Lower lobe of right lung (tissue), 2 donors: ENCODE results near the gene SORBS2. TPM values are rescaled to one million over a fixed set of nuclear protein-coding genes. Genes with fewer than 3 reads are reported as not detected.

Experiments
- ATAC-seq, 2 donors: fragments of 200-7000 bp; cut with Tn5 transposase; one replicate each; pipeline ENCODE4 v1.9.1; 2020 to 2022; ENCODE audit warnings: mild to moderate bottlenecking in 2 of 2, moderate library complexity in 2 of 2
- DNase-seq: peaks from one replicate; pipeline ENCODE4 v3.0.0-alpha.2; 2020
- H3K27ac ChIP-seq: fragments of 200-600 bp; one replicate; pipeline ENCODE4 v1.8.0; 2022
- H3K27me3 ChIP-seq: fragments of 200-600 bp; one replicate; pipeline ENCODE4 v1.8.0; 2022; ENCODE audit warnings: low read depth
- H3K36me3 ChIP-seq: fragments of 200-600 bp; one replicate; pipeline ENCODE4 v1.8.0; 2022; ENCODE audit warnings: mild to moderate bottlenecking
- H3K4me1 ChIP-seq: fragments of 200-600 bp; one replicate; pipeline ENCODE4 v1.8.0; 2022
- H3K4me3 ChIP-seq: fragments of 200-600 bp; one replicate; pipeline ENCODE4 v1.8.0; 2022; ENCODE audit warnings: mild to moderate bottlenecking
- H3K9me3 ChIP-seq: fragments of 200-600 bp; one replicate; pipeline ENCODE4 v1.8.0; 2022
- intact Hi-C: fragments of 100-400 bp; cut with DNase I; formaldehyde crosslinking; loops from one replicate; pipeline ENCODE4 v1.11.0; 2022
- total RNA-seq: library from RNA; stranded (reverse); fragmentation: NEBNext Ultra II Directional; extraction: Animal tissue kit (Norgen Biotek cat#: 25700); gene quantifications from one replicate; pipeline ENCODE4 v1.2.1, GENCODE V29; 2021
- TF ChIP-seq, protein P1 (sequence below): fragments of 200-600 bp; IDR thresholded peaks from one replicate; pipeline ENCODE4 v1.8.0; 2022; ENCODE audit warnings: antibody characterized with exemption, mild to moderate bottlenecking
- donor health status: DM: no; HTN: yes; CAD: no; lungs with severe emphysema.

Gene SORBS2
- total RNA-seq, 1 donor from 2014 or later, result 49.3 TPM

- TF ChIP-seq, protein P1, sequence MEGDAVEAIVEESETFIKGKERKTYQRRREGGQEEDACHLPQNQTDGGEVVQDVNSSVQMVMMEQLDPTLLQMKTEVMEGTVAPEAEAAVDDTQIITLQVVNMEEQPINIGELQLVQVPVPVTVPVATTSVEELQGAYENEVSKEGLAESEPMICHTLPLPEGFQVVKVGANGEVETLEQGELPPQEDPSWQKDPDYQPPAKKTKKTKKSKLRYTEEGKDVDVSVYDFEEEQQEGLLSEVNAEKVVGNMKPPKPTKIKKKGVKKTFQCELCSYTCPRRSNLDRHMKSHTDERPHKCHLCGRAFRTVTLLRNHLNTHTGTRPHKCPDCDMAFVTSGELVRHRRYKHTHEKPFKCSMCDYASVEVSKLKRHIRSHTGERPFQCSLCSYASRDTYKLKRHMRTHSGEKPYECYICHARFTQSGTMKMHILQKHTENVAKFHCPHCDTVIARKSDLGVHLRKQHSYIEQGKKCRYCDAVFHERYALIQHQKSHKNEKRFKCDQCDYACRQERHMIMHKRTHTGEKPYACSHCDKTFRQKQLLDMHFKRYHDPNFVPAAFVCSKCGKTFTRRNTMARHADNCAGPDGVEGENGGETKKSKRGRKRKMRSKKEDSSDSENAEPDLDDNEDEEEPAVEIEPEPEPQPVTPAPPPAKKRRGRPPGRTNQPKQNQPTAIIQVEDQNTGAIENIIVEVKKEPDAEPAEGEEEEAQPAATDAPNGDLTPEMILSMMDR, result no peak
- Histone ChIP-seq H3K9me3 (no peaks in the 10 kb centered on the region), H3K36me3 (peaks cover 24% of the 10 kb centered on the region), H3K27me3 (no peaks in the 10 kb centered on the region), H3K4me1 (peaks cover 9% of the 10 kb centered on the region), H3K27ac (no peak overlapping the region), H3K4me3 (no peak overlapping the region)
- no peak for DNase-seq
- intact Hi-C loops, result no loop called here
- ATAC-seq, result no peak
These were observed 160.1 kb downstream of the SORBS2 start for GRCh38 chr4:185651851-185652250.

- no peaks in the 10 kb centered on the region for H3K27me3 ChIP-seq
- TF ChIP-seq, protein P1, result no peak
- ATAC-seq (peak in 1 of 2 donors; percentile 31), DNase-seq (no peak)
- no peak overlapping the region for H3K27ac ChIP-seq
- peaks cover 24% of the 10 kb centered on the region for H3K36me3 ChIP-seq
- H3K9me3 ChIP-seq, result no peaks in the 10 kb centered on the region
- intact Hi-C loops, result no loop called here
- H3K4me1 ChIP-seq, result peaks cover 3% of the 10 kb centered on the region
- H3K4me3 ChIP-seq, result no peak overlapping the region
These were observed 160.8 kb downstream of the SORBS2 start for GRCh38 chr4:185651137-185651677.

DNA sequence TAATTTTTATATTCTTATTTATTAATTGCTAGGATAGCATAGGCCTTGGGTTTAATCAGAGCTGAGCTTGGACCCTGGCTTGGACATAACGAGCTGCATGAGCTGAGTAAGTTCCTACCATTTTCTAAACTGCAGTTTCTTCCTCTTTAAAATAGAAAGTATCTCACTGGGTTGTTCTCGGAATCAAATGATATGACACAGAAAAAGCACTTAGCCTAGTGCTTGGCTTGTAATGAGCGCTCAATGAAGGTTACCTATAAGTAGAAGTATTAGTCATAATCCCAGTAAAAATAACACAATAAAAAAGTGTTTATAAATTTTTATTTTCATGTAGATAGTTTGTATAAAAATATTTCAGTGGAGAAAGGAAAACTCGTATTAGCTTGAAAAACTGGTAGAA is 163.4 kb downstream of the SORBS2 start:
- no peak for ATAC-seq
- no peak for DNase-seq
- TF ChIP-seq, protein P1, result no peak
- Histone ChIP-seq H3K27ac (no peak overlapping the region), H3K36me3 (peaks cover 29% of the 10 kb centered on the region), H3K27me3 (no peaks in the 10 kb centered on the region), H3K4me1 (no peaks in the 10 kb centered on the region), H3K9me3 (no peaks in the 10 kb centered on the region), H3K4me3 (no peak overlapping the region)
- intact Hi-C loops, result loop anchor here (10.0 kb wide), 1 partner anchor 386 kb away; no protein-coding TSS in a partner anchor

DNA sequence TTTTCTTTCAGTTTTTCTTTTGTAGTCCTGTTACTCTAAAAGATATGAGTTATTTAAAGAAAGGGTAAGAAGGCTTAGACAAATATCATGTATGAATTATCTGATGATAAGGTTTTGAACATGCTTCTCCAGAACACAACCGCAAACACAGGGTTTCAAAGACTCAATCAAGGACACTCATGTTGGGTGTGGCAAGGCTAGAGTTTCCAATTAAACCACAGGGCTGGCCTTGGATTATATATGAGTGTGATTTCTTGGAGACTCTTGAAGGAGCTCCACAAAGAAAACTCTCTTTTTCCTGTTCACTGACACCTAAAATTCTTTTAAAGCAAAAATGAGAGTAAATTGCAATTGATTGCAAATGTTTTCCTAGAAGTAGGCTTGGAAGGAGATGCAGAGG is 166.6 kb downstream of the SORBS2 start:
- TF ChIP-seq, protein P1, result no peak
- no peak for DNase-seq
- H3K9me3 ChIP-seq, result no peaks in the 10 kb centered on the region
- intact Hi-C loops, result loop anchor here (10.0 kb wide), 1 partner anchor 389 kb away; no protein-coding TSS in a partner anchor
- H3K4me1 ChIP-seq, result no peaks in the 10 kb centered on the region
- ATAC-seq, result peak in 1 of 2 donors; percentile 39
- peaks cover 27% of the 10 kb centered on the region for H3K36me3 ChIP-seq
- no peak overlapping the region for H3K4me3 ChIP-seq
- no peaks in the 10 kb centered on the region for H3K27me3 ChIP-seq
- H3K27ac ChIP-seq, result no peak overlapping the region

- Histone ChIP-seq H3K36me3 (peaks cover 27% of the 10 kb centered on the region), H3K27me3 (no peaks in the 10 kb centered on the region), H3K4me1 (no peaks in the 10 kb centered on the region), H3K4me3 (no peak overlapping the region), H3K27ac (no peak overlapping the region), H3K9me3 (no peaks in the 10 kb centered on the region)
- DNase-seq, result no peak
- TF ChIP-seq, protein P1, result no peak
- ATAC-seq, result no peak
- intact Hi-C loops, result loop anchor here (10.0 kb wide), 1 partner anchor 390 kb away; no protein-coding TSS in a partner anchor
These were observed 167.6 kb downstream of the SORBS2 start for GRCh38 chr4:185644408-185644807.
